GM12874 (cell line): ENCODE data around the gene RTTN.

Experiments
- TF ChIP-seq, protein P1 (sequence below): IDR thresholded peaks from 2 replicates; pipeline ENCODE4 v1.5.1; 2011; ENCODE audit warnings: low read depth, mild to moderate bottlenecking, control low read depth, low read length, moderate library complexity; ENCODE audit not compliant: insufficient read depth

RTTN gene

GRCh38 chr18:70046796-70047195 is 158.7 kb downstream of the RTTN start:
- TF ChIP-seq, protein P1, sequence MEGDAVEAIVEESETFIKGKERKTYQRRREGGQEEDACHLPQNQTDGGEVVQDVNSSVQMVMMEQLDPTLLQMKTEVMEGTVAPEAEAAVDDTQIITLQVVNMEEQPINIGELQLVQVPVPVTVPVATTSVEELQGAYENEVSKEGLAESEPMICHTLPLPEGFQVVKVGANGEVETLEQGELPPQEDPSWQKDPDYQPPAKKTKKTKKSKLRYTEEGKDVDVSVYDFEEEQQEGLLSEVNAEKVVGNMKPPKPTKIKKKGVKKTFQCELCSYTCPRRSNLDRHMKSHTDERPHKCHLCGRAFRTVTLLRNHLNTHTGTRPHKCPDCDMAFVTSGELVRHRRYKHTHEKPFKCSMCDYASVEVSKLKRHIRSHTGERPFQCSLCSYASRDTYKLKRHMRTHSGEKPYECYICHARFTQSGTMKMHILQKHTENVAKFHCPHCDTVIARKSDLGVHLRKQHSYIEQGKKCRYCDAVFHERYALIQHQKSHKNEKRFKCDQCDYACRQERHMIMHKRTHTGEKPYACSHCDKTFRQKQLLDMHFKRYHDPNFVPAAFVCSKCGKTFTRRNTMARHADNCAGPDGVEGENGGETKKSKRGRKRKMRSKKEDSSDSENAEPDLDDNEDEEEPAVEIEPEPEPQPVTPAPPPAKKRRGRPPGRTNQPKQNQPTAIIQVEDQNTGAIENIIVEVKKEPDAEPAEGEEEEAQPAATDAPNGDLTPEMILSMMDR: no peak

DNA sequence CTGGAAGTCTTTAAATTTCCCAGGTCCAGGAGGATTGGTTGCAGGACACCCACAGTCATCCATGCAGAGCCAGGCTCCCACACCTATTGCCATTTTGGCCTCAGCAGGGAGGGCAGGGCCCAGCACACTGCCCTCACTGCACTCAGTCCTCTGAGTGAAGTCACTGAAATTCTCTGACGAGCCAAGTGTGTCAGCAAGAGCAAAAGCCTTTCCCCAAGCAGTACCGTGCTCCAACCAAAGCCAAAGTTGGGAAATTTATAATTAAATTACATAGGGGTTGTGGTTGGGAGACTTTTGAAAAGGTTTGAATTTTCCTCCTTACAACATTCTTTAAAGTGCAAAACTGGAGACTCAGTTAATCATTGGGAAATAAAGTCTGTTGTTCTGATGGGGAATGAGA is 159.3 kb downstream of the RTTN start:
- TF ChIP-seq, protein P1: no peak

DNA sequence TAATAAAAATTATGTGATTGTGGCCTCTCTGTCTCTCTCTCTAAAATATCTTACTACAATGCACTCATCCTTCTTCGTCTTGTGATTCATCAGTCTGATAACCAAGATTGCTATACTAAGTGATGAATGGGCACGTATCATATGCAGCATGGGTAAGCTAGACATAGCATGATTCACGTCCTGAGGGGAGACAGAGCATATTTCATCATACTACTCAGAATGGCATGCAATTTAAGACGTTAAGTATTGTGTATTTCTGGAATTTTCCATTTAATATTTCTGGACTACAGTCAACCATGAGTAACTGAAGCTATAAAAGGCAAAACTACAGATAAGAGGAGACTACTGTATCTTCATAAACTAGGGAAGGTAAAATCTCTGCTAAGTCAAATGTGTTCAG is 160.9 kb downstream of the RTTN start:
- TF ChIP-seq, protein P1: no peak

DNA sequence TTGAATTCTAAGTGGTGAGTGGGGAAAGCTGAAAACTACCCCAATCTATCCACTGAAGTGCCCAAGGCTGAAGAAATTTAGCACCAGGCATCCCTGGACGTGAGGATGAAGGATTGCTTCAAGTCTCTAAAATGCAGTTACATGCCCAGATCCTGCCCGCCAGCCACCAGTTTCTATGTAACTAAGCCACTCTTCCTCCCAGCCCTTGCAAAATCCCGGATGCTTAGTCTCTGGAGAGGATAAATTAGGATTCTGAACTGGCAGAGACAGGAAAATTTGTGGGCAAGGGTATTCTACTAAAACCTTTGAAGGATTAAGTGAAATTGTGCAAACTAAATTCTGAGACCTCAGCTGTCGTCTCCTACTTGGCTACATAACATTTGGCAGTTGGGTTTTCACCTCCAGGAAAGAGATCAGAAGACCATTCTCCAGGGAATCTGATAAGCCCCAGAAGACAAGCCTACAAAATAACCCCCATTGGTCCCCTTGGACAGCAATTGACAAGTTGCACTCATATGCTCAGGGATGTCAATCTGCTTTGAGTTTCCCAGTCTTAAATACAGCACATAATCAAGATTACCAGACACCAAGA is 163.9 kb downstream of the RTTN start:
- TF ChIP-seq, protein P1: no peak

GRCh38 chr18:70039186-70039585 is 166.3 kb downstream of the RTTN start:
- TF ChIP-seq, protein P1: no peak

DNA sequence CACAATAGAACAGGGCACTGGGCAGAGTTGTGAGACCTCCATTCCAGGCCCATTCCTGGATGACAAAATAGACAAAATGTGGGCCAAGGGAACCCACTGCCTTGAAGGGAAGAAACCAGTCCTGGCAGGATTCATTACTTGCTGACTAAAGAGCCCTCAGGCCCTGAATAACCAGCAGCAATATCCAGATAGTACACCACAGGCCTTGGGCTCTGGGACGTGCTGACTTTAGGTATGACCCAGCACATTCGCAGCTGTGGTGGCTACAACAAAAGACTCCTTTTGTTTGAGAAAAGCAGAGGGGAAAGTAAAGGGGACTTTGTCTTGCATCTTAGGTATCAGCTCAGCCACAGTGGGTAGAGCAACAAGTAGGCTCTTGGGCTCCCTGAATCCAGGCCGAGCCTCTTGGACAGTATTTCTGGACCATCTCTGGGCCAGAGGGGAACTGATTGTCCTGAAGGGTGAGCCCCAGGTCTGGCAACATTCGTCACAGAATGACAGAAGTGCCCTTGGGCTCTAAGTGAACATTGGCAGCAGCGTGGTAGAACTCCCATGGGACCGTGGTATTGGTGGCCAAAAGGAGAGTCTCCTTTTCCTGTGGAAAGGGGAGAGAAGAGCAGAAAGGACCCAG is 167.9 kb downstream of the RTTN start:
- TF ChIP-seq, protein P1: no peak

GRCh38 chr18:70036771-70037347 is 168.6 kb downstream of the RTTN start:
- TF ChIP-seq, protein P1: no peak
